Heart left ventricle (tissue), 16 donors: ENCODE measurements around the gene TRIM25. TPM values are rescaled to one million over a fixed set of nuclear protein-coding genes. Genes with fewer than 3 reads are reported as not detected.

Experiments
- ATAC-seq, 4 donors: fragments of 200-7000 bp; cut with Tn5 transposase; one replicate each; pipeline ENCODE4 v1.9.1; 2020 to 2022; ENCODE audit warnings: moderate library complexity in 4 of 4, mild to moderate bottlenecking in 3 of 4, moderate number of reproducible peaks in 1 of 4
- DNase-seq, 5 donors: peaks; one replicate each; pipeline ENCODE4 v3.0.0-alpha.2; 2020
- H3K27ac ChIP-seq, 12 donors: fragments of 200-600 bp; sonication (generic) in 4 of 12; one replicate each; pipeline versions ENCODE4 v1.5.0 to v1.8.0; 2016 to 2022; ENCODE audit warnings: mild to moderate bottlenecking in 2 of 12
- H3K27me3 ChIP-seq, 9 donors: fragments of 200-600 bp; sonication (generic) in 2 of 9; one replicate each; pipeline versions ENCODE4 v1.5.1 to v1.8.0; 2016 to 2022; ENCODE audit warnings: mild to moderate bottlenecking in 3 of 9
- H3K36me3 ChIP-seq, 9 donors: fragments of 200-600 bp; sonication (generic) in 2 of 9; one replicate each; pipeline versions ENCODE4 v1.5.0 to v1.8.0; 2018 to 2022; ENCODE audit warnings: mild to moderate bottlenecking in 2 of 9
- H3K4me1 ChIP-seq, 12 donors: fragments of 200-600 bp; sonication (generic) in 4 of 12; one replicate each; pipeline versions ENCODE4 v1.5.0 to v1.8.0; 2016 to 2022; ENCODE audit warnings: mild to moderate bottlenecking in 3 of 12
- H3K4me3 ChIP-seq, 12 donors: fragments of 200-600 bp; sonication (generic) in 4 of 12; one replicate each; pipeline versions ENCODE4 v1.5.0 to v1.8.0; 2017 to 2022; ENCODE audit warnings: mild to moderate bottlenecking in 9 of 12, moderate library complexity in 4 of 12
- H3K9me3 ChIP-seq, 12 donors: fragments of 200-600 bp; sonication (generic) in 4 of 12; one replicate each; pipeline versions ENCODE4 v1.5.0 to v1.8.0; 2016 to 2022; ENCODE audit warnings: mild to moderate bottlenecking in 1 of 12
- CTCF ChIP-seq, 12 donors: fragments of 200-600 bp; sonication (generic) in 4 of 12; IDR thresholded peaks; one replicate each; pipeline versions ENCODE4 v1.5.0 to v1.8.0; 2018 to 2022; ENCODE audit warnings: antibody characterized with exemption in 12 of 12, mild to moderate bottlenecking in 5 of 12
- POLR2A ChIP-seq, 2 donors: fragments of 450-650 bp; IDR thresholded peaks; one replicate each; pipeline ENCODE4 v1.6.1; 2017; ENCODE audit warnings: antibody characterized with exemption in 2 of 2, mild to moderate bottlenecking in 2 of 2, moderate library complexity in 2 of 2
- WGBS, 4 donors: extraction: QIAGEN DNeasy Blood & Tissue Kit in 2 of 4; methylation state at CpG; one replicate each; pipeline versions ENCODE4 v1.1.5 to v1.1.7; 2013 to 2018; 5-methylcytosine and 5-hydroxymethylcytosine counted together
- intact Hi-C, 10 donors: fragments of 100-400 bp; cut with DNase I; formaldehyde crosslinking; loops; one replicate each; pipeline versions ENCODE4 v1.11.1 to v1.14.2; 2022
- polyA plus RNA-seq, 2 donors: library from polyadenylated mRNA; stranded (reverse); fragments of 200-250 nt; gene quantifications; one replicate each; pipeline ENCODE4 v1.2.3, GENCODE V29; 2013
- total RNA-seq, 9 donors: library from RNA; depleted of rRNA in 2 of 9; stranded (reverse); fragments of >200 nt in 2 of 9; fragmentation: NEBNext Ultra II Directional in 3 of 9; extraction: Animal tissue kit (Norgen Biotek cat#: 25700) in 3 of 9; gene quantifications; one replicate each; pipeline versions ENCODE4 v1.1.0 to v1.2.4, GENCODE V29; 2016 to 2023
- donor health status: ischemic (EF 13 %, LVEDD 7.1; RV severe dilation, severe dysfunction).
- donor health status: healthy with polysubstance abuse.
- donor health status: DM: no; HTN: yes; CAD: no.
- donor health status: DM: no; HTN: no; CAD: no.
- donor health status: ischemic (EF 25% LVEDD 6.9; RV normal size, moderate dysfunction).
- donor health status: ischemic (EF 25% LVEDD 5.7; RV mildly dilated, moderate dysfunction).
- donor health status: healthy.
- donor health status: DM: yes; HTN: yes; CAD: no.
- donor health status: ischemic (EF 35%, LVEDD 5.7; RV mildly dilated, moderate dysfunction).
- donor health status: nonischemic (EF 11% LVEDD 7.7; RV severe dilation, severe dysfunction).
- donor health status: DM: yes; HTN: yes; CAD: no.
- donor health status: PGD.
- donor health status: ischemic (EF 29% LVEDD 5.4; RV normal size, mild dysfunction).
- donor health status: nonischemic (EF 23%, LVEDD 6.1; RV moderate dilation, normal function).

The TRIM25 gene
- total and polyA plus RNA-seq, 11 donors = 9.2 to 55.9 (median 14.9) TPM

DNA sequence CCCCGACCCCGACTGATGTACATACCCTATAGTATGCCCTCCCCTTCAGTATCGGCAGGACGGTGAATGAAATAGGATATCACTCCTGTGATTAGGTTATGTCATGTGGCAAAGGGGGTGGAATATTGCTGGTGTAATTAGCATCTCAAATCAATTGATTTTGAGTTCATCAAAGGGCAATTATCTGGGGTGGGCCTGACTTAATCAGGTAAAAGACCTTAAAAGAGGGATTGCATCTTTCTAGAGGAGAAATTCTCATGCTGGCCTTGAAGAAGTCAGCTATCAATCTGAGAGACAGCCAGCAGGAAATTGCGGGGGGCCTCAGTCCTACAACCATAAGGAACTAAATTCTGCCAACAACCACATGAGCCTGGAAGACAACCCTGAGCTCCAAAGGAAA is 10.3 kb downstream of the TRIM25 start:
- TF ChIP-seq POLR2A (IDR thresholded peaks at IDR 0.05) = no peak
- TF ChIP-seq CTCF (IDR thresholded peaks at IDR 0.05) = no peak
- H3K4me1 ChIP-seq = peaks cover 0 to 35% (median 9%) of the 10 kb centered on the region in 12 donors
- no peaks in the 10 kb centered on the region for H3K9me3 ChIP-seq
- no peak overlapping the region for H3K4me3 ChIP-seq
- H3K27me3 ChIP-seq = no peaks in the 10 kb centered on the region
- WGBS, 4 donors = 80 to 99% (median 98%) methylated on average over 5 of the region's 5 CpGs
- ATAC-seq (no peak), DNase-seq (no peak)
- no peak overlapping the region for H3K27ac ChIP-seq
- intact Hi-C loops = loop anchor here in 1 of 10 donors (5.0 kb wide), 1 partner anchor 39 kb away; no protein-coding TSS in a partner anchor
- H3K36me3 ChIP-seq = peaks cover 0 to 100% (median 98%) of the 10 kb centered on the region in 9 donors

DNA sequence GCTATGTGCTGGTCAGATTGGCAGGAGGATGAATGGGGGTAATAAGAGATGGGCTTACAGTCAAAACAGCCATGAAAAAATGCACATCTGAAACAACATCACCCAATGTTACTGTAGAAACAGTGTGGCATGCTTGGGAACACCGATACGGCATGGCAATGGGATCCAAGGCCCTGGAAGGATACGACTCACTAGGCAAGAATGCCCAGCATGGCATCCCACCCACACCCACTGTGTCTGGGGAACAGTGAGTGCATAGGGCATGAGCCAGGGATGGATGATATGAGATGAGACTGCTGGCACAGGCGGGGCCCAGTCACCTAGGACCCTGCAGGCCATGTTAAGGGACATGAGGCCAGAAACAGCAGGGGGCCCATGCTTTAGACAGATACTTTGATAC is 11.5 kb downstream of the TRIM25 start:
- Histone ChIP-seq H3K4me3 (no peak overlapping the region), H3K36me3 (peaks cover 0 to 100% (median 98%) of the 10 kb centered on the region in 9 donors), H3K27ac (no peak overlapping the region), H3K9me3 (no peaks in the 10 kb centered on the region), H3K27me3 (no peaks in the 10 kb centered on the region), H3K4me1 (peaks cover 0 to 23% (median 5%) of the 10 kb centered on the region in 12 donors)
- no peak for TF ChIP-seq POLR2A (IDR thresholded peaks at IDR 0.05)
- no peak for TF ChIP-seq CTCF (IDR thresholded peaks at IDR 0.05)
- 91 to 95% (median 93%) methylated on average over 4 of the region's 4 CpGs for WGBS, 4 donors
- peak in 1 of 4 donors; percentile 27 for ATAC-seq
- intact Hi-C loops = loop anchor here in 1 of 10 donors (5.0 kb wide), 1 partner anchor 40 kb away; no protein-coding TSS in a partner anchor
- no peak for DNase-seq

GRCh38 chr17:56899403-56899802 is 14.4 kb downstream of the TRIM25 start:
- peaks cover 0 to 14% (median 5%) of the 10 kb centered on the region in 12 donors for H3K4me1 ChIP-seq
- ATAC-seq (no peak), DNase-seq (no peak)
- intact Hi-C loops = no loop called here
- H3K36me3 ChIP-seq = peaks cover 3 to 100% (median 96%) of the 10 kb centered on the region in 9 donors
- H3K27me3 ChIP-seq = no peaks in the 10 kb centered on the region
- TF ChIP-seq CTCF (IDR thresholded peaks at IDR 0.05) = no peak
- H3K9me3 ChIP-seq = no peaks in the 10 kb centered on the region
- H3K27ac ChIP-seq = no peak overlapping the region
- 89 to 95% (median 93%) methylated on average over 7 of the region's 7 CpGs for WGBS, 4 donors
- no peak overlapping the region for H3K4me3 ChIP-seq

DNA sequence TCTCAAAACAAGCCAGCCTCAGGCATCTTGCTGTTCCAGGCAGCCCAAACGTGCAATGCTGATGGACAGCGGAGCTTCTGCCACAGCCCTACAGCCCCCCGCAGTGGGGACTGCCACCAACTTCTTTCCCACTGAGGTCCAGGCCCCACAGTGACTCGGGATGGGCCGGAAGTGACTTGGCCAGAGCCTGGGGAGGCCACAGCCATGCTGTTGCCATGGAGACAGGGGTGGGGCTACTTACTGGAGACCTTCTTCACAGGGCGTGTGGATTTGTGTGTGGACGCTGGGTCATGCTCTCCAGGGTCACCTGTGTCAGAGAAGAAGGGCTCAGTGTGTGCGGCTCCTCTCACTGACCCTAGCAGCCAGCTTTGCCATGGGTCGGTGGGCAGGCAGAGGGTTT is 15.0 kb downstream of the TRIM25 start:
- TF ChIP-seq CTCF (IDR thresholded peaks at IDR 0.05) (no peak), POLR2A (IDR thresholded peaks at IDR 0.05) (no peak)
- H3K27me3 ChIP-seq = no peaks in the 10 kb centered on the region
- 70 to 88% (median 76%) methylated on average over 8 to 9 of the region's 9 CpGs for WGBS, 4 donors
- no peak overlapping the region for H3K4me3 ChIP-seq
- no peaks in the 10 kb centered on the region for H3K9me3 ChIP-seq
- no peak for ATAC-seq
- peak in 1 of 5 donors; percentile 37 for DNase-seq
- peaks cover 0 to 14% (median 5%) of the 10 kb centered on the region in 12 donors for H3K4me1 ChIP-seq
- intact Hi-C loops = no loop called here
- H3K36me3 ChIP-seq = peaks cover 3 to 100% (median 96%) of the 10 kb centered on the region in 9 donors
- no peak overlapping the region for H3K27ac ChIP-seq
